Common myeloid progenitor, CD34-positive (primary cell): ENCODE results near the gene CELA2A.

ENCODE experiments used
- CTCF ChIA-PET: fragments of 350-600 bp; sonication (Branson Sonifier 250); formaldehyde crosslinking; loops from one replicate; lab custom pipeline; 2021; ENCODE audit warnings: antibody characterized with exemption; lab: Charles Lee
- POLR2A ChIA-PET: fragments of 350-600 bp; sonication (Branson Sonifier 250); formaldehyde crosslinking; loops from one replicate; lab custom pipeline; 2021; ENCODE audit warnings: antibody characterized with exemption; lab: Charles Lee
- DNase-seq, 3 donors: peaks; one replicate each; pipeline versions ENCODE4 v3.0.0 to v3.0.0-alpha.2; 2013
- H3K27ac ChIP-seq, 2 experiments: 1 replicate in 1 of 2; 2 replicates in 1 of 2; pipeline ENCODE4 v1.7.0; 2013; ENCODE audit warnings: inconsistent platforms in 2 of 2, low read length in 2 of 2, mild to moderate bottlenecking in 2 of 2, low read depth in 1 of 2, moderate library complexity in 1 of 2; ENCODE audit not compliant: severe bottlenecking in 2 of 2, insufficient read depth in 1 of 2, poor library complexity in 1 of 2
- H3K27me3 ChIP-seq, 5 experiments: replicated peaks in 2 of 5; 1 replicate in 3 of 5; 2 replicates in 2 of 5; pipeline versions ENCODE4 v1.6.1 to v1.7.0; 2013; ENCODE audit warnings: low read length in 4 of 5, mild to moderate bottlenecking in 2 of 5, moderate library complexity in 2 of 5, inconsistent platforms in 1 of 5; ENCODE audit not compliant: insufficient read depth in 5 of 5, control insufficient read depth in 4 of 5
- H3K36me3 ChIP-seq, 4 experiments: 1 replicate in 2 of 4; 2 replicates in 2 of 4; pipeline versions ENCODE4 v1.6.1 to v1.7.0; 2013; ENCODE audit warnings: low read length in 3 of 4, control low read depth in 1 of 4, mild to moderate bottlenecking in 1 of 4; ENCODE audit not compliant: control insufficient read depth in 4 of 4, insufficient read depth in 4 of 4
- H3K4me1 ChIP-seq, 4 experiments: 1 replicate in 3 of 4; 2 replicates in 1 of 4; pipeline versions ENCODE4 v1.6.1 to v1.7.1; 2013; ENCODE audit warnings: low read length in 3 of 4, mild to moderate bottlenecking in 3 of 4, control low read depth in 1 of 4, inconsistent platforms in 1 of 4, moderate library complexity in 1 of 4; ENCODE audit not compliant: control insufficient read depth in 4 of 4, insufficient read depth in 4 of 4; ENCODE audit errors: control extremely low read depth in 1 of 4
- H3K4me3 ChIP-seq, 7 experiments: 1 replicate in 4 of 7; 2 replicates in 3 of 7; pipeline versions ENCODE4 v1.5.1 to v1.7.0; 2013; ENCODE audit warnings: mild to moderate bottlenecking in 7 of 7, low read length in 6 of 7, moderate library complexity in 6 of 7, inconsistent platforms in 2 of 7, low read depth in 2 of 7, control low read depth in 1 of 7; ENCODE audit not compliant: insufficient read depth in 4 of 7, control insufficient read depth in 1 of 7; ENCODE audit errors: extremely low read depth in 1 of 7
- H3K9me3 ChIP-seq, 5 experiments: 1 replicate in 4 of 5; 2 replicates in 1 of 5; pipeline versions ENCODE4 v1.6.1 to v1.7.1; 2013; ENCODE audit warnings: low read length in 4 of 5, mild to moderate bottlenecking in 2 of 5, inconsistent platforms in 1 of 5, low read depth in 1 of 5, moderate library complexity in 1 of 5; ENCODE audit not compliant: control insufficient read depth in 4 of 5, insufficient read depth in 2 of 5; ENCODE audit errors: control extremely low read depth in 1 of 5
- WGBS: methylation state at CpG from one replicate; pipeline ENCODE4 v1.1.5; 2013; ENCODE audit not compliant: insufficient coverage; 5-methylcytosine and 5-hydroxymethylcytosine counted together

CELA2A gene

GRCh38 chr1:15448877-15449462 lies 7.6 kb upstream of the CELA2A start:
- no peak for DNase-seq
- H3K27me3 ChIP-seq: peaks cover 0 to 4% (median 0%) of the 10 kb centered on the region in 5 experiments
- H3K27ac ChIP-seq: no peak overlapping the region
- CTCF ChIA-PET: no interaction called here
- H3K4me3 ChIP-seq: no peak overlapping the region
- H3K4me1 ChIP-seq: peaks cover 0 to 11% (median 3%) of the 10 kb centered on the region in 4 experiments
- no peaks in the 10 kb centered on the region for H3K36me3 ChIP-seq
- POLR2A ChIA-PET: no interaction called here
- peaks cover 0 to 2% (median 2%) of the 10 kb centered on the region in 5 experiments for H3K9me3 ChIP-seq
- WGBS: 100% methylated on average over 2 of the region's 3 CpGs

DNA sequence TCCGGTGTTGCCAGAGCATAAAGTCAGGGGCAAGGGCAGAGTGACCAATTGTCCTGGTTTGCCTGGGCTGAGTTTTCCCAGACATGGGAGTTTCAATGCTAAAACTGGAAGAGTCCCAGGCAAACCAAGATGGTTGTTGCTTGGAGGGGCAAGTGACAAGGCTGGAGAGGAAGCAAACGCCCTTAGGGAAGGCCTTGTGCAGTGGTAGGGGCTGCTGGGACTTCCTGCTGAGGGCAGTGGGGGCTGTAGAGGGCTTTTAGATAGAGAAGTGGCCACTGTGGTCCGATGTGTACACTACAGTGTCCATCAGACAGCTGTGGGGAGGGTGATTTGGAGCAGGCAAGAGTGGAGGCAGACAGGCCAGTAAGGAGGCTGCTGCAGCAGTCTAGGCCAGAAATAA lies 7.0 kb upstream of the CELA2A start:
- Histone ChIP-seq H3K4me1 (peaks cover 0 to 11% (median 3%) of the 10 kb centered on the region in 4 experiments), H3K27ac (no peak overlapping the region), H3K4me3 (no peak overlapping the region), H3K27me3 (peaks cover 0 to 4% (median 0%) of the 10 kb centered on the region in 5 experiments), H3K36me3 (no peaks in the 10 kb centered on the region), H3K9me3 (peaks cover 0 to 2% (median 2%) of the 10 kb centered on the region in 5 experiments)
- no peak for DNase-seq
- POLR2A ChIA-PET: interaction anchor here (0.6 kb wide), 1 partner anchor 21 kb away, joined by 3 read pairs; no protein-coding TSS in a partner anchor
- WGBS: 85% methylated on average over 2 of the region's 3 CpGs
- CTCF ChIA-PET: no interaction called here

- 100% methylated on average over 4 of the region's 6 CpGs for WGBS
- Histone ChIP-seq H3K36me3 (no peaks in the 10 kb centered on the region), H3K4me3 (no peak overlapping the region), H3K4me1 (no peaks in the 10 kb centered on the region), H3K27ac (no peak overlapping the region), H3K27me3 (peaks cover 0 to 4% (median 0%) of the 10 kb centered on the region in 5 experiments), H3K9me3 (peaks cover 0 to 2% (median 2%) of the 10 kb centered on the region in 5 experiments)
- POLR2A ChIA-PET: no interaction called here
- CTCF ChIA-PET: interaction anchor here (0.6 to 1.6 kb wide), 2 partner anchors 10 to 54 kb away, joined by 3 to 5 read pairs; no protein-coding TSS in a partner anchor
- no peak for DNase-seq
These were observed 5.4 kb upstream of the CELA2A start for GRCh38 chr1:15451014-15451722.

- ChIA-PET POLR2A (no interaction called here), CTCF (interaction anchor here (1.6 kb wide), 1 partner anchor 11 kb away, joined by 5 read pairs; no protein-coding TSS in a partner anchor)
- Histone ChIP-seq H3K4me3 (no peak overlapping the region), H3K27ac (no peak overlapping the region), H3K4me1 (no peaks in the 10 kb centered on the region), H3K27me3 (peaks cover 0 to 4% (median 0%) of the 10 kb centered on the region in 5 experiments), H3K36me3 (no peaks in the 10 kb centered on the region), H3K9me3 (peaks cover 0 to 2% (median 2%) of the 10 kb centered on the region in 5 experiments)
- DNase-seq: no peak
- WGBS: 100% methylated on average over 1 of the region's 1 CpG
These were observed 4.3 kb upstream of the CELA2A start for GRCh38 chr1:15452216-15452615.

GRCh38 chr1:15452866-15453571 lies 3.5 kb upstream of the CELA2A start:
- POLR2A ChIA-PET: no interaction called here
- 97% methylated on average over 6 of the region's 10 CpGs for WGBS
- H3K27ac ChIP-seq: no peak overlapping the region
- H3K27me3 ChIP-seq: no peaks in the 10 kb centered on the region
- CTCF ChIA-PET: no interaction called here
- no peak for DNase-seq
- H3K4me1 ChIP-seq: no peaks in the 10 kb centered on the region
- no peak overlapping the region for H3K4me3 ChIP-seq
- H3K9me3 ChIP-seq: peaks cover 0 to 2% (median 2%) of the 10 kb centered on the region in 5 experiments
- H3K36me3 ChIP-seq: no peaks in the 10 kb centered on the region

GRCh38 chr1:15453734-15454133 lies 2.8 kb upstream of the CELA2A start:
- no peak for DNase-seq
- H3K27me3 ChIP-seq: no peaks in the 10 kb centered on the region
- H3K4me3 ChIP-seq: no peak overlapping the region
- peaks cover 0 to 2% (median 2%) of the 10 kb centered on the region in 5 experiments for H3K9me3 ChIP-seq
- POLR2A ChIA-PET: no interaction called here
- no peaks in the 10 kb centered on the region for H3K4me1 ChIP-seq
- 92% methylated on average over 11 of the region's 11 CpGs for WGBS
- H3K36me3 ChIP-seq: no peaks in the 10 kb centered on the region
- CTCF ChIA-PET: no interaction called here
- no peak overlapping the region for H3K27ac ChIP-seq
